Activated CD4-positive, CD25-positive, alpha-beta regulatory T cell (primary cell): ENCODE results near the gene TANC1.

ENCODE experiments used
- DNase-seq, 4 experiments: peaks; one replicate each; lab custom pipeline; 2025; lab: John Stamatoyannopoulos, UW

The TANC1 gene

DNA sequence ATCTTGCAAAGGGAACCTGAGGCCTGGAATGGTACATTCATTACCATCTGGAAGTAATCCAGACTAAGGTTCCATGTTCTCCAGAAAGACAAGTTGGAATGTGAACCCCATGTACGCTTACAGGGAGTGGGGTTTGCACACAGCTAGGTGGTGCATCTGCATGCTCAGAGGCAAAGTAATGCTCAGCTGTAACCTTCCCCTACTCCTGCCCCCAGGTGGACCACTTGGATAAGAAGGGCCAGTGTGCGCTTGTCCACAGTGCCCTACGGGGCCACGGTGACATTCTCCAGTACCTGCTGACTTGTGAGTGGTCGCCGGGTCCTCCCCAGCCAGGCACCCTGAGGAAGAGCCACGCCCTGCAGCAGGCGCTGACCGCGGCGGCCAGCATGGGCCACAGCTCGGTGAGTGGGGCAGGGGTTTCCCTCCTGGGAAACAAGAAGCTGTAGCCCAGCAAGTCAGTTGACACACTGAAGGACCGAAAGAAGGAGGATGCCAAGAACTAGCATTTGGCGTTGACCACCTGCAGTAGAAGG, 228.0 kb downstream of the TANC1 start:
- no peak for DNase-seq

DNA sequence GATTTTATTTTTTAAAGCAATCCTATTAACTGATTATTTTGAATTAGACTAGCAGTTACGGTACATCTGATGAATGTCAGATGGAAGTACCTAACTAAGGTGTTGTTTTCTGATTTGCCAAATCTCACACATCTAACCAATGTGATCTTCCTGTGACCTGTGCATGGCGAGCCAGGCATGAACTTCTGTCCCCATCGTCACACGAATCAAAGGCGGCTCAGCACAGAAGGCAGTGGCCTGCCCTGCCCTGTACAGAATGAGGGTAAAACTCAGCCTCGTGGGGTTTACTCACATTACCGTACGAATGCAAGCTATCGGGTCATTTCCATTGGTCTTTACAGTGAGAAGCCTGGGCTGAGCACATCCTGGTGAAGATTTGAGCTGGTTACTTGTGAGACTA, 230.8 kb downstream of the TANC1 start:
- no peak for DNase-seq

DNA sequence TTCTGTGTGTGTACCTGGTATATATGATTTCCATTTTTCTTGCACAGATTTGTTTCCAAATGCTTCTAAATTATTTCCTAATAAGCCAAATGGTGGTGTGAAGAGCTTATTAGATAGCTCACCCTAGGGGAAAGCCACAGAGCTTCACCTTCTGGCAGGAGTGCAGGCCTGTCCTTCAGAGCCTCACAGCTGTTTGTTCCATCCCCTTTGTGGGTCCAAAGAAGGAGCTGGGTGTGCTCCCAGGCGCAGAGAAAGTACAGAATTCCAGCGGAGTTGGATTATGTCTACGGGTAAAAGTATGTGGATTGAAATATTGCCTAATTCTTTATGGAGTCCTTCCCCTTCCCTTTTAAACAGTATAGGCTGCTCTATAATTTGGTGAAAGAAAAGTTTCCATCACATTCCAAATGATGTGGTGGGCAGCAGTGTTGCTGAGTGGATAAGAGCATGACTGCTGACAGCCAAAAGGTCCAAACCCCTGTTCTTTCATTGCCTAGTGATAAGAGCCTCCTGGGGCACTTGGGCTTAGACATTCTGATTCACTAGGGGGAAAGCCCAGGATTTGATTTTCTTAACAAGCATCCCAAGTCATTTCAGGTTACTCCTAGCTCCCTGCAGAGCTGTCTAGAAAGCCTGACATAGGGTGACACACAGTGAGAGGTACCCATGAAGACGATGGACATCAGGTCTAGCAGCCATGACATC, 231.5 kb downstream of the TANC1 start:
- no peak for DNase-seq

DNA sequence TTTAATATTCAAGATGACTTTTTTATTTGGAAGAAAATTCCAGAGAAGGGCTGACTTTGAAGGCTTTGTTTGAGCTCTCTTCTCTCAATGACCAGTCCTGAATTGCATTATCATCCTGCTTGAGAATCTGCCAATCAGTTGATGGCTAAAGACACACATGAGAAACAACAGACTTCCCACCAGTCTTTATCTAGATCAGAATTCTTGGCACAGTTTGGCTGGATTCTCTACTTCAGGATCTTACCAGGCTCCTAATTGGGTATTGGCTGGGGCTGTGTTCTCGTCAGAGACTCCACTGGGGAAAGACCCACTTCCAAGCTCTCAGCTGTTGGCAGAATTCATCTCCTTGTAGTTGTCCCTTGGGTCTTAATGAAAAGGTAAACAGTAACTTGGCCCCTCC, 232.1 kb downstream of the TANC1 start:
- DNase-seq = no peak

DNA sequence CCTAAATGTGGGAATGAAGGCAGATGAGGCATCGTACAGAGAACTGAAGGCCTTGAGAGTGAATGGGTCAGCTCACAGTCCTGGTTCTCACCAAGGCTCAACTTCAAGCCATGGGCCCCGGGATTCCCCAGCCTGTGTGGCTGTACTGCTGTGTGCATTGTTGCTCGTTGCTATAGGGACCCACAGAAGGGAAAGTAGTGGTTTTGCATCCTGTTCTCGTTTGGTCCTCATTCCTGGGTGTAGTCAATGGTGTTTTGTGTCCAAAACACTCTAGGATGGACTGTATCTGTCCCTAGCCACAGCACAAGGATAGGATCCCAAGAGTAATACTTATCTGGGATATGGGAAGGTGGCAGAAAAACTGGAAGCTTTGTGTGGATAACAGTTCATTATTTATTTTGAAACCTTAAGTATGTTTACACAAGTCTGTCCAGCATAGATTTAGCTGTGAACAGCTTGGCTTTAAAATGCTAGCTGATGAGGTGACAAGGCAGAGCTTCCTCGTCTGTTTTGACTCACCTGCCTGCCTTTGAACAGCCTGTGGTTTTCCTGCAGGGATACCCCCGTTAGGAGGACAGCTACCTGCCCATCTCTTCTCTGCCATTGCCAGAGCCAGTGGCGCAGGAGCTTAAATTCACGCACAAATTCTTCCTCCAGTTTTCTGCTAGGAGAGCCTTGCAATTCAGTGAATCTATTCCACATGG, 233.1 kb downstream of the TANC1 start:
- DNase-seq = no peak

- DNase-seq = no peak
Measured at GRCh38 chr2:159202568-159203071, 234.2 kb downstream of the TANC1 start.

GRCh38 chr2:159204381-159205144, 236.1 kb downstream of the TANC1 start:
- no peak for DNase-seq

DNA sequence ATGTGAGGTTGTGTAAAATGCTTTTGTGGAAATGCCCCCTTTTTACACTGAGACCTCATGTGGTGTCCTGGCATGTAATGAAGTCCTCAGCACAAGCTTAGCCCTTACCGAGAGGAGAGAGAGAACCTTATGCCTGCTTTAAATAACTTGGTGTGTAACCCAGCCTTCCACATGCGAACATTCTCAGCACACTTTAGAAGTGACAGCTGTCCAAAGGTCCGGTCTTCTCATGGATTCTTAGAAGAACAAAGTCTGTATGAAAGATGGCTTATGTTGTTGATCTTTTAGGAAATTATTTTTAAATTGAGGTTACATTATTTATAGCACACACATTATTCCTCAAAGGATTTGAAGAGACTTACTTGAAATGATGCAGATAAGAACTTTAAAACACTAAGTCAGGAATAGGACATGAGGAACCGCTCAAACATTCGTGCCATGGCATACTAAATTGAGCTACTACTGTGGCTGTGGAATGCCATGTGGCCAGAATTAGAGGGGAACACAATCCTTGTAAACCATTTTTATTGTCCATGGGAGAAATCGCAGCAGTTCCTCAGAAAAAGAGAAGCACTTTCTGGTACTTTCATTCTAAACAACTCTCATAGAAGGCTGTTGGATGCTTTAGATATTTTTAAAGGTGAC, 238.4 kb downstream of the TANC1 start:
- DNase-seq = no peak

DNA sequence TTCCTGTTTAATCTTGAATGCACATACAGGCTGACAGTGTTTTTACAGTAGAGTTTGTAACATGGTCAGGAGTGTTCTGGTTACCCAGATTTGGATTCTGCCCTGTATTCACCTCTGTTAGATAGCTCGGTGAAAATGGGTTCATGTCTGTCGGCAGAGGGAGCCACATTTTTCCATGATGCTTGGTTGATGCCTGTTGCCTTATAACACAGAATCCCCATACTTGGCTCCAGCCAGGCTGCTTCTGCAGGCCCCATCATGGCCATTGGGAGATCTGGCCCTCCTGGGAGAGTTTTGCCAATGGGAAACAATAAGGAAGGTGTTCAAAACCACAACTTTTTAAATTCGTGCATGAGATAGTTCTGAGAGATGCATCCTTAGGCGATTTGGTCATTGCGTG, 240.0 kb downstream of the TANC1 start:
- DNase-seq = no peak

DNA sequence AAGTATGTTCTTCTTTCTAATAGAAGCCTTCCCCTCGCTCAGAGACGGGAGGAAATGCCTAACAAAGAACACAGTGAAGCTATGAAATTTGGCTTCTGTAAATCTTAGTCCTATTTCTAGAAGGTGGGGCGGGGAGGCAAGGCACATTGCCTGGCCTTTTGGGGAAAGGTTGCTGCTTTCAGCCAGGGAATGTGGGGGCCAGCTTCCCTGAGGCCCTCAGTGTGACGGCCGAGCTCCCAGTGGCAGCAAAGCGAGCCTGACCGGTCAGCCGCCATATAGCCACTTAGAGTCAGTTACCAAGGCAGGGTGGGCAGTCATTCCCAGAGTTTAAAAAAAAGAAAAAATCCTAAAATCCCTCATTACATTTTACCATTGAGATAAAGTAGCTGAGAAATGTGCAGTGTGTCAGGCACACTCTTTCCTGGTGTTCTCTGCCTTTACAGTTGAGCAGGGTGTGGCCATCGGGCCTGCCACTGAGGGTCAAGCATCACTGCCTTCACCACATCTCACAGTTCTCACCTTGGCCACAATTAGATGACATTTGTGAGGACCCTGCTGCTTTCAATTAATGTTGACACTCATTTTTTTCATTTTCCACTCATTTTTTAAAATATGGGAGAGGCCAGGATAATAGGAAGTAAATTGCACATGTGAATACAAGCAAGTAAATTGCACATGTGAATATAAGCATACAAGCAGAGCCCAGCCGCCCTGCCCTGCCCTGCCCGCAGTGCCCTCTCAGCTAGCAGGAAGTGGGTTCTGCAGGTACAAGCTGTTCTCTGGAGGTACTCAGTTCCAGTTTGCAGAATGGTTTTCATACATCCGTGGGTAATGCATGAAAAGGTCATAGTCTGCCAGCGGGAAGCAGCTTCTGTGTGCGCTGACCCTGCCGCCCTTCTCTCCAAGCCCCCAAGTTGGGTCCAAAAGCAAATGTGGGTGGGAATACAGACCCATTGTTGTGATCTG, 241.2 kb downstream of the TANC1 start:
- DNase-seq = peak in 2 of 4 experiments; percentile 3 to 9

GRCh38 chr2:159211447-159212396, 243.3 kb downstream of the TANC1 start:
- no peak for DNase-seq

GRCh38 chr2:159213296-159213695, 244.9 kb downstream of the TANC1 start:
- DNase-seq = no peak

GRCh38 chr2:159214325-159214865, 246.0 kb downstream of the TANC1 start:
- no peak for DNase-seq

DNA sequence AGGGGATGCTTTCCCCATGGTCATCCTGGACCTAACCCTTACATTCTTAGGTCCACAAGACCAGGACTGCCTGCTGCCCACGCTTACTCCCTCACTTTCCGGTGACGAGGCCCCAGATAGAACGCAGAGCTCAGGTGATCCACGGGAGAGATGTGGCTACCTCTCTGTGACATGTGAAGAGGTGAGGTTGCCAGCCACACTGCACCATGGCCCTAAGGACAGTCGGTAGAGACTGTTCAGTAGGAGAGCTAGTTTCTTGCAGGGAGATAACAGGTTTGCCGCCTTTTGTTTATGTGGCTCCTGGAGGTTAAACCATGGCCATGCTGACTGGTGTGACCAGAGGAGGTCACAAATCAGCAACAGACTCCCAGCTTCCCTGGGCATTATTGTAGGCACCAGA, 246.7 kb downstream of the TANC1 start:
- no peak for DNase-seq

DNA sequence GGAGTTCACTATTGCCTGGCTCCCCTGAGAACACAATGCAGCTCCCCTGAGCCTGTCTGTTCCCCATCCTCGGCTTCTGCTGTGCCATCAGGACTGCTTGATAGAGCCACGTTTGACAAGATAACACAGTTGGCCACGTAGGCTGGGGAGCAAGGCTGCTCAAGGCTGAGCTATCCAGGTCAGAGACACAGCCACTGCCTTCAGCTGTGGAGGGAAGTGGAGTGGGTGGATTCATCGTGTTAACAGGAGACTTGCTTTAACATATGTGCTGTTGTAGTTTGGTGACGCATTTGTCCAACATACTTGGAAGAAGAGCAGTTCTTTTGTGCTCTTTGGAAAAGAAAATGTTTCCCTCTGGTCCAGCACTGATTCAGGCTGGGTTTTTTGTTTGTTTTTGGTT, 249.2 kb downstream of the TANC1 start:
- no peak for DNase-seq

GRCh38 chr2:159218389-159218788, 249.9 kb downstream of the TANC1 start:
- no peak for DNase-seq

DNA sequence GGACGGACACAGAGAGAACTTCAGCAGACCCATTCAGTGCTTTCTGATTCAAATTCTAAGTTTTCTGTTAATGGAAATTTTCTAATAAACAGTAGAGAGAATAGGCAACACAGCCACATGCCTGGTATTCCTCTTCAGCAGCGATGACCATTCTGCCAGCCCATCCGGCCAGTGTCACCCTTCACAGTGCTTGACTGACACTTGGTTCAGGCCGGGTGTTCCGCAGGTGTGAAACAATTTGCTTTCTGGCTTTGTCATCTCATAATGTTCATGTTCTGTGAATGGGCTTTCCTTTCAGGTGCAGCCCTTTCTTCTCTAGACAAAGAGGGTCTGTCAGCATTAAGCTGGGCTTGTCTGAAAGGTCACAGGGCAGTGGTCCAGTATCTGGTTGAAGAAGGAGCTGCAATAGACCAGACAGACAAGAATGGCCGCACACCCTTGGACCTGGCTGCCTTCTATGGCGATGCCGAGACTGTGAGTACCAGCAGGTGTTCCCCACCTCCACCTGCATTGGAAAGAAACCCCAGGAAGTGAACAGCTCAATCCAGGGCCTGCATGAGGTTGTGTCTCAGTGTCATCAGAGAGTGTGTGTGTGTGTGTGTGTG, 251.1 kb downstream of the TANC1 start:
- DNase-seq = no peak

GRCh38 chr2:159224061-159224813, 255.8 kb downstream of the TANC1 start:
- no peak for DNase-seq
